Subcutaneous adipose tissue (tissue), 4 donors: ENCODE data around the gene RTP2. TPM values are rescaled to one million over a fixed set of nuclear protein-coding genes. Genes with fewer than 3 reads are reported as not detected.

ENCODE experiments used
- CTCF ChIP-seq: fragments of 450-650 bp; IDR thresholded peaks from one replicate; pipeline ENCODE4 v1.5.1; 2016; ENCODE audit warnings: low read depth, mild to moderate bottlenecking, control low read depth, antibody characterized with exemption, moderate library complexity
- total RNA-seq, 4 donors: library from RNA; depleted of rRNA; stranded (reverse); fragments of >200 nt; gene quantifications; one replicate each; pipeline ENCODE4 v1.1.0, GENCODE V29; 2016

The RTP2 gene
- total RNA-seq, 4 donors from 2014 or later = not detected

DNA sequence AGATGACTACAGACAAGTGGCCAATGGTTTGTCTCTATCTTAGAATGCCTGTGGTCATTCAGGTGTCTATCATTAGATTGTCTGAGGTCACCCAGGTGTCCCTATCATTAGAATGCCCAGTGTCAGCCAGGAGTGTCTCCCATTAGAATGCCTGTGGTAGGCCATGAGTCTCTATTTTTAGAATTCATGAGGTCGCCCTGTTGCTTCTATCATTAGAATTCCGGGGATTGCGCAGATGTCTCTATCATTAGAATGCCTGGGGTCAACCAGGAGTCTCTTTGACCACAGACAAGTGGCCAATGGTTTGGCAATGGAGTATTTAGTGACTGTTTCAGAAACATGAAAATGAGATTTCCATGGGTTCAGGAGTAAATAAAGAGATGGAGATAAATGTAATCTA, 7.6 kb downstream of the RTP2 start:
- no peak for TF ChIP-seq CTCF

DNA sequence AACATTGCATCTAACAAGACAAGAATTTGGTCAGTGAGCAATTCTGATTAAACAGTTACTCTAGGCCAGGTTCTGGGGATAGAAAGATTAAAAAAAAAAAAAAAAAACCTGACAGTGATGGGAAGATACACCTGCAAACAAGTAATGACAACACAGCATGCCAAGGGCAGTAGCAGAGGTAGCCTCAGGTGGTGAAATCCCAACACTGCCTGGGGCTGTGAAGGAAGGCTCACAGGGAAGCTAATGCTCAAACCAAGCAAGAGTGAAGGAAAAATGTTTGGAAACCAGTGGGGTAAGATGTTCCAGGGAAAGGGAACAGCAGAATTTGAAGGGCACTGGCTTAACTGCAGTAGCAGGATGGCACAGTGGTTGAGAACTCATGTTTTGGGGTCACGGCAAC, 8.9 kb downstream of the RTP2 start:
- no peak for TF ChIP-seq CTCF

DNA sequence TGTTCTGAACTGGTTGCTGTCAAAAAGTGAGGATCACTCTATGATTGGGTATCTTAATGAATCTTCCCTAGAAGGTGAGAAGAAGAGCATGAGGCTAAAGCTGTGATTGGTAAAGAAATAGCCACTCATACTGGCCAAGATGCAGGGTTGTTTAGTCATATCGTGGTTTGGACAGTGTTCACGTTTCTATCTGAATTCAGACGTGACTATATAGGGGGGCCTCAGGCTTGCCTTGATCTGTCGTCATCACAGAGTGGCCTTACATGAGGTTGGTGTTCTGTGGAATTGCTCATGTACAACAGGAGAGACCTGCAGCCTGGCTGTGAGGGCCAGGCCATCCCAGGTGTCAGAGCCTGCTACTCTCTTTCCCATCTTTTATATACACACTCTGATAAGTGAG, 12.4 kb downstream of the RTP2 start:
- no peak for TF ChIP-seq CTCF

GRCh38 chr3:187686621-187687273, 15.6 kb downstream of the RTP2 start:
- TF ChIP-seq CTCF = no peak

- no peak for TF ChIP-seq CTCF
Measured at GRCh38 chr3:187685948-187686347, 16.4 kb downstream of the RTP2 start.

DNA sequence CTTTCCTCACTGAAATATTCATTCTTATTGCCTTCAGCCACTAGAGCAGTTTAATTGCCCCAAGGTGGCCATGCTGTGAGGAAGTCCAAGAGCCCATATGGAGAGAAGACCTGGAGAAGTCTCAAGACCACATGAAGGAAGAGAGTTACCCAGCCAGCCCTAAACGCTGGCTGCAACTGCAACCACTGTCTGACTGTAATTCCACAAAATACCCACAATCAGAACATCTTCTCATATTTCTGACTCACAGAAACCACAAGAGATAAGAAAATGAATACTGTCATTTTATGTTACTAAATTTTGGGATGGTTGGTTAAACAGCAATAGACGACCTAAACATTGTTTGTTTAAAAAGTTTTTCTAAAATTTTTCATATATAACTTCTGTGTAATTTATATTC, 17.5 kb downstream of the RTP2 start:
- no peak for TF ChIP-seq CTCF

- TF ChIP-seq CTCF = no peak
Measured at GRCh38 chr3:187684444-187684843, 17.9 kb downstream of the RTP2 start.
